ENCODE data around the gene DPF3.
"Not testable (repeated sequence)": the region's sequence is repeated elsewhere in the genome, so short reads cannot be mapped to it uniquely, and the experiment has no call there.

DPF3 gene

DNA sequence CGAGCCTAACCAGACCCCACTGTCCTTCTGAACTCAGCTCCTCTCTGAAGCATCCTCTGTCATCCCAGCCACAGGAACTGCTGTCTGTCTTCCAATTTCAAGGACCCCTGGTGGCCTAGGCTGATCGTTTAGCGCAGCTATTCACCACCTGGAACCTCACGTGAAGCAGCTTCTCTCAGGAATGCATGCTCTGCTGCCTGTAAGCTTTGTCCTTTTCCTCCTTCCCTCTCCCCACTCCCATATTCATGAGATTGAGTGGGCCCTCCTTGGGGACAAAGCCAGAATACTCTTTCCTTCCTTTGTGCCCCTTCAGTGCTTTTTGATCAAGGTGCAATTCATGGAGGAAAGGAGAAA lies 17.2 kb downstream of the DPF3 start:
- H3K4me1 ChIP-seq (ENCODE audit: control insufficient read depth, low read depth, low read length): peaks cover 12% of the 10 kb centered on the region
- H3K9ac ChIP-seq (ENCODE audit: low read length): no peak overlapping the region
- H3K36me3 ChIP-seq (ENCODE audit: control insufficient read depth, low read depth, low read length): no peaks in the 10 kb centered on the region
- no peak overlapping the region for H3K27ac ChIP-seq (ENCODE audit: low read length)
- no peaks in the 10 kb centered on the region for H3K27me3 ChIP-seq (ENCODE audit: control insufficient read depth, insufficient read depth, low read length)
- no peak overlapping the region for H3K4me3 ChIP-seq (ENCODE audit: low read length)
- no peaks in the 10 kb centered on the region for H3K9me3 ChIP-seq (ENCODE audit: control insufficient read depth, low read depth, low read length)

DNA sequence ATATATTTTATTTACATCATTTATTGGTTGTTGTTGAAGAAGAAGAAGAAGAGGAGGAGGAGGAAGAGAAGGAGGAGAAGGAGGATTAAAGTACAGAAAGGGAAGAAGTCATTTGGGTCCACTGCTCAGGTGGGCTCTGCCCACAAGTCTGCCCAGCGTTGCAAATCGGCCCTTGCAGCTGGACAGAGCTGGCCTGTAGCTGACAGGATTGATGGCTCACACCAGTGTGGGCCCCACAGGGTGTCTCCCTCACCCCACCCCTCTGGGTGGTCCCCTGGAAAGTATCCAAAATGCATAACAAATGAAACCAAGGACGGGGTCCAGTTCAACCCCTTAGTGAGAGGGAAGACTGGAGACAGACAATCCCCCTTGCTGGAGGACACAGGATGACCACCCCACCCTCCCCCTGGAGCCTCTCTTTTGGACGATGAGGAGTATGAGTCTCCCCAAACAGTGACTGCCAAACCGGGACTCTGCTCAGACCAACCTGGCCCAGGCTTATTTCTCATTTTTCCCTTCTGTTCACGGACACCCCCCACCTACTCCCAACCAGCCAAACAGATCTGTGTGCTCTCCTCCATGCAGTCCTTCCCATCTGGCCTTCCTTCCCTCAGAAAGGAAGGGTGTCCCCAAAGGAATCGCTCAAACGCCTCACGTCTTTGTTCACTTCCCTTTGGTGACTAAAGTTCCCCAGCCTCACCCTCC lies 17.7 kb downstream of the DPF3 start:
- Histone ChIP-seq H3K9me3 (ENCODE audit: control insufficient read depth, low read depth, low read length) (no peaks in the 10 kb centered on the region), H3K27ac (ENCODE audit: low read length) (no peak overlapping the region), H3K27me3 (ENCODE audit: control insufficient read depth, insufficient read depth, low read length) (no peaks in the 10 kb centered on the region), H3K4me1 (ENCODE audit: control insufficient read depth, low read depth, low read length) (peaks cover 12% of the 10 kb centered on the region), H3K36me3 (ENCODE audit: control insufficient read depth, low read depth, low read length) (no peaks in the 10 kb centered on the region), H3K9ac (ENCODE audit: low read length) (no peak overlapping the region), H3K4me3 (ENCODE audit: low read length) (no peak overlapping the region)

DNA sequence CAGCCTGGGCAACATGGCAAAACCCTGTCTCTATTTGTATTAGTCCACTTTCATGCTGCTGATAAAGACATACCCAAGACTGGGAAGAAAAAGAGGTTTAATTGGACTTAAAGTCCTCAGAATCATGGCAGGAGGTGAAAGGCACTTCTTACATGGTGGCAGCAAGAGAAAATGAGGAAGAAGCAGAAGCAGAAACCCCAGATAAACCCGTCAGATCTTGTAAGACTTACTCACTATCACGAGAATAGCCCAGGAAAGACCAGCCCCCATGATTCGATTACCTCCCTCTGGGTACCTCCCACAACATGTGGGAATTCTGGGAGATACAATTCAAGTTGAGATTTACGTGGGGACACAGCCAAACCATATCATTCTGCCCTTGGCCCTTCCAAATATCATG lies 23.0 kb downstream of the DPF3 start:
- not testable (repeated sequence) for H3K36me3 ChIP-seq (ENCODE audit: control insufficient read depth, low read depth, low read length); H3K9me3 ChIP-seq (ENCODE audit: control insufficient read depth, low read depth, low read length); H3K27me3 ChIP-seq (ENCODE audit: control insufficient read depth, insufficient read depth, low read length); H3K27ac ChIP-seq (ENCODE audit: low read length); H3K4me1 ChIP-seq (ENCODE audit: control insufficient read depth, low read depth, low read length); H3K4me3 ChIP-seq (ENCODE audit: low read length); H3K9ac ChIP-seq (ENCODE audit: low read length)

DNA sequence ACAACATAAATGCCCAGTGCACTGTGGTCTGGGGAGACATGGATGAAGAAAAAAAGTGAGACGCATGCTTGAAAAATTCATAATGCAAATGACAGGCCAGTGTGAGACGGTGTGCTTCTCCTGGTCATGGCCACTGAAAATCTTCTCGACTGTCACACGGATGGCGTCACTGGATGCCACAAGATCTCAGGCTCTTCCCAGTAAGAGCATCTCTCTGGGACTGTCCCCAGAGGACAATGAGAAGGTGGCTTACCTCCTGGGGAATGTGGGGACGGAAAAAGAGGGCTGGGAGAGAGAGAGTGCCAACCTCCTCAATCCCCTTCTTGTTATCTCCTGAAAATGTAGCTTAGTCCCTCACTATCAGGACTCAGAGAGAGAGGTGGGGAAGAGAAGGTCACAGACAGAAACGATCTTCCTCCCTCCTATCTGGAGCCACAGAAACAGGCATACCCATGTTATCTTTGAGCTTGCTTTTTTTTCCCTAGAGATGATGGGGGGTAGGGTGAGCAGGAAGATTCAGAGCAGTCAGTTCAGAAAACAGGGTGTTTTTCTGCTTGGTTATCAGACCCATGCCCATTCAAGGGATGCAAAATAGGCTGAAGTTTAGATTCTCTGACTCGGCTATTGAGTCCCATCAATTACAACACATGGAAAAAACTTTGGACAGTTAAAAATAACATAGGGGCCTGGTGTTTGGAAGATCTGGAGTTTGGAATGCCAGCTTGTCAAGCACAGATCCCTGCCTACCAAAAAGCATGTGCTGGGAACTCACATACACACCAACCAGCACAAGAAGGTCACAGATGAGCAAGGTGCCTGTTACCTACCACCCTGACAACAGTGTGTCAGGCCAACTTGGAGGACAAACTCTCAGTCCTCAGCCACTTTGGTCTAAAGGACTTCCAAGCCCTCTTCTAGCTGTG lies 24.2 kb downstream of the DPF3 start:
- no peaks in the 10 kb centered on the region for H3K9me3 ChIP-seq (ENCODE audit: control insufficient read depth, low read depth, low read length)
- no peak overlapping the region for H3K27ac ChIP-seq (ENCODE audit: low read length)
- no peaks in the 10 kb centered on the region for H3K4me1 ChIP-seq (ENCODE audit: control insufficient read depth, low read depth, low read length)
- no peaks in the 10 kb centered on the region for H3K36me3 ChIP-seq (ENCODE audit: control insufficient read depth, low read depth, low read length)
- no peak overlapping the region for H3K4me3 ChIP-seq (ENCODE audit: low read length)
- H3K9ac ChIP-seq (ENCODE audit: low read length): no peak overlapping the region
- no peaks in the 10 kb centered on the region for H3K27me3 ChIP-seq (ENCODE audit: control insufficient read depth, insufficient read depth, low read length)

DNA sequence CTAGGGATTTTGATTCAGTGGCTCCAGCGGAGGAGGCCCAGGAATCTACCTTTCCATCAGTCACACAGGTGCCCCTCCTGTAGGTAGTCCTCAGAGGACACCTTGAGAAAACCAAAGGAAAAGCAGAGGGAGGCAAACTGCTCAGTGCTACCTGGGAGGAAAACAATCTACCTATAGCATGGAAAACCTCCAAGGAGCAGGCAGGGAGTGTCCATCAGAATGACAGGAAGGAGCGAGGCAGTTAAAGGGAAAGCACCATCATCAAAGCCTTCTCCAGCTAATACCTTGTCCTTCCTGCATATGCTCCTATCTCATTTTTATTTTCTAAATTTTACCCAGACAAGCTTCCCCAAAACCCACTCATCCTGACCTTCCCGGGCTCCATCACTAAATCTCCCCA lies 25.4 kb downstream of the DPF3 start:
- Histone ChIP-seq H3K4me3 (ENCODE audit: low read length) (no peak overlapping the region), H3K9me3 (ENCODE audit: control insufficient read depth, low read depth, low read length) (no peaks in the 10 kb centered on the region), H3K4me1 (ENCODE audit: control insufficient read depth, low read depth, low read length) (no peaks in the 10 kb centered on the region), H3K36me3 (ENCODE audit: control insufficient read depth, low read depth, low read length) (no peaks in the 10 kb centered on the region), H3K27ac (ENCODE audit: low read length) (no peak overlapping the region), H3K9ac (ENCODE audit: low read length) (no peak overlapping the region), H3K27me3 (ENCODE audit: control insufficient read depth, insufficient read depth, low read length) (no peaks in the 10 kb centered on the region)

DNA sequence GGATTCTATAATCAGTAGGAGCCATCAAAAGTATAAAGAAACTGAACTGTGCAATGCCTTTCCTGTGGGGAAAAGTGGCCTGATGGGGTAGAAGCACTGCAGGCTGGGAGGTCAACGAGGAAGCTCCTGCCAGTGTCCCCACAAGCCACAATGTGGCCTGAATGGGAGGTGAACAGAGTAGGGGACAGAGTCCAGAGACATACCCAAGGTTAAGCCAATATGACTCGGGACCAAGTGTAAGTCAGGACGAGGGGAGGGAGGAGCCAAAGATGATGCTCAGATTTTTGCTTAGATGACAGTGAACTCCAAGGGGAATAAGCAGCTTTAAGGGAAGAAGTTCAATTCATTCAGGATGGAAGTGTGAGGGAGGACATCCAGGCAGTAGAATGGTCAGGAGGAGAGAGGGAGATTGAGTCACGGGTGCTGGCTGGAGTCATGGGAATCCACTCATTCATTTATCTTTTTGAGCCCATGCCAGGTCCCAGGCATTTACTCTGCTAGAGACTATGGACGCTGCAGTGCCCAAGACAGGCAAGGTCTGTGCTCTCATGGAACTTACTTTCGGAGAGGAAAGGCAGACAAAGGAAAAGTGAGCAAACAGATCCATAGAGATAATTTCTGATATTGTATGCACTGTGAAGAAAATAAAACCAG lies 29.1 kb downstream of the DPF3 start:
- no peak overlapping the region for H3K27ac ChIP-seq (ENCODE audit: low read length)
- no peaks in the 10 kb centered on the region for H3K27me3 ChIP-seq (ENCODE audit: control insufficient read depth, insufficient read depth, low read length)
- no peaks in the 10 kb centered on the region for H3K36me3 ChIP-seq (ENCODE audit: control insufficient read depth, low read depth, low read length)
- no peak overlapping the region for H3K9ac ChIP-seq (ENCODE audit: low read length)
- no peak overlapping the region for H3K4me3 ChIP-seq (ENCODE audit: low read length)
- H3K4me1 ChIP-seq (ENCODE audit: control insufficient read depth, low read depth, low read length): no peaks in the 10 kb centered on the region
- no peaks in the 10 kb centered on the region for H3K9me3 ChIP-seq (ENCODE audit: control insufficient read depth, low read depth, low read length)

DNA sequence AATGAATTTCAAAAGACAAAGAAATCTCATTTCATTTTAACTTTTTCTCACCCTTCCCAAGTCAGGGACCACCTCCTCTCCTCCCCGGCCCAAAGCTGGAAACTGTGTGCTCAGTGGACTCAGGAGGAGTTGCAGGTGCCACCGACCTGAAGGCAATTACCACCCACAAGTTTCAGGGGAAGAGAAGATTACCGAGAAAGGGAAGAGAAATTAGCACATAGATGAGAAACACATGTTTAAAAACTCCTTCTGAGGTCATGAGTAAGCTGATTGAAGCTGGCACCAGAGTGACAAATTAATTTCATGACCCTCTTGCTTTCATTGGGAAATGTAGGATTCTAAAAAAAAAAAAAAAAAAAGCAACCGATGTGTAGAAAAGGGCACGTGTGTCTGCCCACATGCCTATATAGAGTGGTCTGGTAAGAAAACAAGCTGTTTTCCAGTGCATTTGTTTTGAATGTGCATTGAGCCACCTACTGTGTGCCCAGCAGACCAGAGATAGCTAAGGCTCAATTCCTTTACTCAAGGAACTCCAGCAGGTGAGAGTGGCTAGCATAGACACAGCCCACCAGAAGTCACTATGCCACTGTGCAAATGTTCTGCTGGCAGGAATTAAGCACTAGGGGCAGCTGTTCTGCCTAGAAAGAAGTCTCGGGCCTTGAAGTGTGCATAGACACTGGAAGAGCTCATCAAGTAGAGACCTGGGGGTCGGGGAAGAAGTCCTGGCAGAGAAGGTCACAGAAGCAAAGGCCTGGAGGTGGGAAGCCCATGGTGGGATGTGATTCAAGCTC lies 30.5 kb downstream of the DPF3 start:
- no peak overlapping the region for H3K27ac ChIP-seq (ENCODE audit: low read length)

DNA sequence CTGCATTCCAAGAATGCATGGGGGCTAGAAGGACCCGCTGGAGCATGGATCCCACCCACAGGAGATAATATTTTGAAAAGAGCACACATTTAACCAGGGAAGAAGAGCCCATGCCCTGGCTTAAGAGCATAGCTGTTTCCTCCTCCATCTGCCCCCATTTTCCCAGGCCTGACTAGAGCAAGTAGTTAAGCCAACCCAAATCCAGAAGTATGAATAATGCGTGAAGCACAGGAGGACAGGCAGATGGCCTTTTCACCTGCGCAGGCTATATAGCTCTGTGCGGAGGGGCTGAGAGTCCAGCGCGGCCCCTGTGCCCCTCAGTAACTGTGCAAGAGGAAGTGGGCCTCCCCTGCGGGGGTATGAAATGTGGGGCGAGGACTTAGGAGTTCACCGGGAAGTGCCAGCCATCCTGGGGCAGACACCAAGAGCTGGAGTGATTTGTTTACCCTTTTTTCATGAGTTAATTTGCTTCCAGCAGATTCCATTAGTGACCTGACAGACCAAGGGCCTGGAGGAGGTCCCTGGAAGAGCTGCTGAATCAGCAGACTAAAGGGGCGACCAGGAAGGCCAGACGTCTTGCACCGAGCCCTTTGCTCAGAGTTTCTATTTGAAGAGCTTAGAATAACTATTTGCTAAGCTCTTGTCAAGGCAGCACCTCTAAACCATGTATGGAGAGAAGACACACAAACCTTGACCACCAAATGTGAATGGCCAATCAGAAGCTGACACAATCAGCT lies 37.2 kb downstream of the DPF3 start:
- H3K27ac ChIP-seq (ENCODE audit: low read length): no peak overlapping the region
- H3K36me3 ChIP-seq (ENCODE audit: control insufficient read depth, low read depth, low read length): no peaks in the 10 kb centered on the region
- no peak overlapping the region for H3K4me3 ChIP-seq (ENCODE audit: low read length)
- H3K9ac ChIP-seq (ENCODE audit: low read length): no peak overlapping the region
- no peaks in the 10 kb centered on the region for H3K4me1 ChIP-seq (ENCODE audit: control insufficient read depth, low read depth, low read length)
- H3K27me3 ChIP-seq (ENCODE audit: control insufficient read depth, insufficient read depth, low read length): no peaks in the 10 kb centered on the region
- no peaks in the 10 kb centered on the region for H3K9me3 ChIP-seq (ENCODE audit: control insufficient read depth, low read depth, low read length)

More for the DNA sequence above, 30.5 kb downstream of the DPF3 start:
- Histone ChIP-seq H3K9me3 (ENCODE audit: control insufficient read depth, low read depth, low read length) (no peaks in the 10 kb centered on the region), H3K4me3 (ENCODE audit: low read length) (no peak overlapping the region), H3K27me3 (ENCODE audit: control insufficient read depth, insufficient read depth, low read length) (no peaks in the 10 kb centered on the region), H3K36me3 (ENCODE audit: control insufficient read depth, low read depth, low read length) (no peaks in the 10 kb centered on the region), H3K4me1 (ENCODE audit: control insufficient read depth, low read depth, low read length) (no peaks in the 10 kb centered on the region), H3K9ac (ENCODE audit: low read length) (no peak overlapping the region)

DNA sequence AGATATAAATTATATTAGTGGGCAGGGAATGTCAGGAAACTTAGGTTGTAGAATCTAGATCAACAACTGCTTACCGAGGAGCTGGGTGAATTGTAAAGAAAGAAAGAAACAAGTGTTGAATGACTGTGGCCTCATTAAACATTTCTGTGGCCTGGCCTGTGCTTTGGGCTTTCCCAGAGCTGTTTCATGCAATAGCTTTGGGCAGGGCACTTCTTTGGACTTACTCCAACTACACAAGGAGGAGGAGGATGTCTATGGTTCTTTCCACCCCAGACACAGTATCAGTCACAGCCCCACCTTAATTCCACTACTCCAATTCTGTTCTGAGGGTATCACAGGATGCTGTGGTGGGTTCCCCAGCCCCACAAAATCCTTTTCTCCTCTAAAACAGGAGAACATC lies 38.0 kb downstream of the DPF3 start:
- peaks cover 7% of the 10 kb centered on the region for H3K4me1 ChIP-seq (ENCODE audit: control insufficient read depth, low read depth, low read length)
- H3K4me3 ChIP-seq (ENCODE audit: low read length): no peak overlapping the region
- no peaks in the 10 kb centered on the region for H3K9me3 ChIP-seq (ENCODE audit: control insufficient read depth, low read depth, low read length)
- H3K36me3 ChIP-seq (ENCODE audit: control insufficient read depth, low read depth, low read length): no peaks in the 10 kb centered on the region
- no peaks in the 10 kb centered on the region for H3K27me3 ChIP-seq (ENCODE audit: control insufficient read depth, insufficient read depth, low read length)
- no peak overlapping the region for H3K27ac ChIP-seq (ENCODE audit: low read length)
- H3K9ac ChIP-seq (ENCODE audit: low read length): no peak overlapping the region

DNA sequence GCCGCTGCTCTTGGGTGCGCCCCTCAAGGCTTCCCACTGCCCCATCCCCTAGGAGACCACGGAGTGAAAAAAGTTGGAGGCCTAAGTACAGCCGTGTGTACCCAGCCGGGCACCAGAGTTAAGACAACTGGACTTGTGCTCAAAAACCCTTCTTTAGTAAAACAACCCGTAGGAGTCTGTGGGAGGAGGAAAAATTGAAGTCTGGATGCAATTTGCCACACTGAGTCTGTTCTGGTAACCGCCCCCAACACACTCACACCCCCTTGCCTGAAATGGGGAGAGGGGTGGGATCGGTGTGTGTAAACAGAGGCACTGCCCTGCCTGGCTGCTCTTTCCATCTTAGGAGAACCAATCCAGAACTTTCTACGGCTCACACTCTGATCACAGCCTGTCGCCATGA lies 41.7 kb downstream of the DPF3 start:
- no peaks in the 10 kb centered on the region for H3K36me3 ChIP-seq (ENCODE audit: control insufficient read depth, low read depth, low read length)
- H3K4me1 ChIP-seq (ENCODE audit: control insufficient read depth, low read depth, low read length): peaks cover 8% of the 10 kb centered on the region
- H3K27ac ChIP-seq (ENCODE audit: low read length): no peak overlapping the region
- no peak overlapping the region for H3K4me3 ChIP-seq (ENCODE audit: low read length)
- H3K27me3 ChIP-seq (ENCODE audit: control insufficient read depth, insufficient read depth, low read length): no peaks in the 10 kb centered on the region
- no peaks in the 10 kb centered on the region for H3K9me3 ChIP-seq (ENCODE audit: control insufficient read depth, low read depth, low read length)
- no peak overlapping the region for H3K9ac ChIP-seq (ENCODE audit: low read length)

DNA sequence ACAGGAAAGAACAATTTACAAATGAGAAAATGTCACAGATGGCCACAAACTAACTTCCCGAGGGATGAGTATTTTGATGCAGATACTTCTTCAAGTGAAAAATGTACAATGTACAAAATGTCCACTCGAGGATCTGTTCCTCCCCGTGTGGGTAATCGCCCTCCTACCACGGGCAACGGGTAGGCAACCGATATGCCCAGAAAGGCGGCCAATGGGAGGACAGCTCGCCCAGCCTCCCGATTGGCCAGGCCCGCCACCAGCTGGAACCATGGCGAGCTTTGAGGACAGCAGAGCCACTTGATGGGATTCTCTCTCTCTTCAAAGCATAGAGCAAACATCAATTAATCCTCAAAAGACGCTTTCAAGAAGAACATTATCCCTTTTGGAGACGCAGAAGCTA lies 42.3 kb downstream of the DPF3 start:
- Histone ChIP-seq H3K9me3 (ENCODE audit: control insufficient read depth, low read depth, low read length) (no peaks in the 10 kb centered on the region), H3K27ac (ENCODE audit: low read length) (no peak overlapping the region), H3K9ac (ENCODE audit: low read length) (no peak overlapping the region), H3K4me3 (ENCODE audit: low read length) (no peak overlapping the region), H3K27me3 (ENCODE audit: control insufficient read depth, insufficient read depth, low read length) (no peaks in the 10 kb centered on the region), H3K4me1 (ENCODE audit: control insufficient read depth, low read depth, low read length) (peaks cover 8% of the 10 kb centered on the region), H3K36me3 (ENCODE audit: control insufficient read depth, low read depth, low read length) (no peaks in the 10 kb centered on the region)

Measured in iPS-18a (cell line).